Stimulated activated CD8-positive, alpha-beta memory T cell treated with anti-CD3 and anti-CD28 coated beads, Interleukin-15, amount 100 ng/mL, for 1 hour (primary cell): ENCODE measurements around the gene MYCBP.
"Not testable (repeated sequence)": the region's sequence is repeated elsewhere in the genome, so short reads cannot be mapped to it uniquely, and the experiment has no call there.

Experiments used
- DNase-seq: peaks from one replicate; pipeline ENCODE4 v3.0.0-alpha.2; 2020; ENCODE audit warnings: low read depth

MYCBP gene

GRCh38 chr1:38865112-38865715 is 7.9 kb downstream of the MYCBP start:
- no peak for DNase-seq

DNA sequence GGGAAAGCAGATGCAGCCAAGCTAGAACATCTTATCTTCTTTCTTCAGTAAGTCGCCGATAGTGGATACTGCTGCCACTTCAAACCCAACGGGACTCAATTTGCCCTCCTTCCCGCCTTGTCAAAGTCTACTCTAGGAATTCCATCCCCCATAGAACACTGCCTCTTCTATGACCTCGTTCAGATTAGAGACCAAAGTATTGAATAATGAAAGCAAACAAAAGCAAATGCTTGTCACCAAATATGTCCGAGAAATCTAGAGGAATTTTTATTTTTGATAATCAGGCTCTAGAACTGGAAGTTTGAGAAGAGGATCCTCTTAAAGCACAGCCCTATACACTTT is 12.7 kb downstream of the MYCBP start:
- no peak for DNase-seq

DNA sequence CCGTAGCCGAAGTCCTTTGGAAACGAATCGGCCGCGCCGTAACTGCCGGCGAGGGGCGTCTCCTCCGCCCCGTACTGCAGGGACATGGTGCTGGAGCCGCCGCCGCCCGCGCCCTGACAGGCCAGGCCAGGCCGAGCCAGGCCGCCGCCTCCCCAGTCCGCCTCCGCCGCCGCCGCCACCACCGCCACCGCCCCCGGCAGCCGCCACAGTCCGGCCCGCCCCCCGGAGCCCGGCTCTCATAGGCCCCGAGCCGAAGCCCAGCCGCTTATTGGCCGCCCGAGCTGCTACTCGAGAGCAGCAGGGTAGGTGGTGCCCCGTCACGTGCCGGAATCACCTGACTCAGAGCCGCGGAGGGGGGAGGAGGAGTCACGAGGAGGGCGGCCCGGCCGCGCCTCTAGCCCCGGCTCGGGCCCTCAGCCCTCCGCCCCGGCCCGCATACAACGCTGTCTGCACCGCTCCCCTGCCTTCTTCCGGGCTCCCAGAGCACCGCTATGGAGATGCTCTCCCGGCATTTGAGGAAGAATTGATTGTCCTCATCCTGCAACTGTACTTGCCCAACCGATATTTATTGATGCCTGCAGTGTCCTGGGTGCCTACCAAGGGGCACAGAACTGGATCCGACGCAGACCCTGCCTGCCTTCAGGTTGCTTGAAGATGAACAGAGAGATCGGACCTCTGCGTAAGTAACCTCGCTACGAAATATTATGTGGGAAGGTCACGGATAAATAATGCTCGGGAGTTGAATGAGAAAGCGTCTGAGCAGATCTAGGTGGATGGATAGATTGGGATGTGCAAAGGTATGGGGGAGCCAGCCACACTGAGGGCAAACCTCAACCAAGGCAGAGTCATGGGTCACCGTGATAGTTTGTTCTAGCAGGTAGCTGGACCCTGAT is 13.3 kb downstream of the MYCBP start, which contains the start of gene RRAGC:
RRAGC (minus strand) TSS at position 212 of the 893 bp plus-strand sequence; CDS start at position 86, 126 bp downstream.
- peak; percentile 97 for DNase-seq

DNA sequence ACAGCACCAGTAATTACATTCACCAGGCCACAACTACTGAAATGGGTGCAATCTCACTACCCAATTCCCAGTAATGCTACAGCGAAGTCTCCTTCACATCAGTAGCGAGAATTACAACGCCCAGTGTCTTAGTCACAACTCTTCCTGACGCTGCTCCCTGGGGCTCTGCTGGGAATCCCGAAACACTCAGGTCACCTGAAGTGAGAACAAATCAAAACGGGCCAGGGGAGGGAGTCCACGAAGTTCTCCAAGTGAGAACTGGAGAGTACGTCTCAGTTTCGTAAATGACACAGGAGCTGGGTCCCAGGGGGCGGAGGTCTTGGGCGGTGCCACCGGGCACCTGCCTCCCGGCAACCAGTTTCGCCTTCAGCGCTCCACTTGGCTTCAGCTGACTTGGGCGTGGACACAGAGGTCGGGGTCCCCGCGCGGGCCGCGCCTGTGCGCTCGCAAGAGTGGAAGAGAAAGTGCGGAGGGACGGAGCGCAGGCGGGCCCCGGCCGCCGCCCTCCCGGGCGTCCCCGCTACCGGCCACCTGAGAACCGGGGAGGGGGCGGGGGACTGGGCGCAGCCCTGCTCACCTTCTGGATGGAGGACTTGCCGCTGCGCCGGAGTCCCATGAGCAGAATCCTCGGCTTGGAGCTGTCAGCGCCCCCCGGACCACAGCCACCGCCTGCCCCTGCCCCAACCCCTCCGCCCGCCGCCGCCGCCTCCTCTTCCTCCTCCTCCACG is 14.2 kb downstream of the MYCBP start:
- peak; percentile 11 for DNase-seq

DNA sequence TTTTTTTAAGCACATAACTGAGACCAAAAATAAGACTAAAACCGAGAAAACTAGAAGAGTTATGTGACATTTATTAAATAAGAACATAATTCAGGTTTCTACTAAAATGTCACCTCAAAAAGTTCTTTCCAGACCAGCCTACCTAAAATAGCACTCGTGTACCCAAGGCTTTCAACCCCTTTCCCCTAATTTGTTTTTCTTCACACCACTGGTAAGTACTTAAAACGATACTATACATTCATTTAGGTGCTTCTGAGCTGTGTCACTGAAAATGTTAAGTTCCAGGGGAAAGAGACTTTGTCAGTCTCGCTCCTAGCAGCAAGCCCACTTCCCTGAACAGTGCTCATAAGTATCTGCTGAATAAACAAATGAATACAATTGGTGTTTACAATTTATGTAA is 20.4 kb downstream of the MYCBP start:
- DNase-seq = no peak

GRCh38 chr1:38848071-38848470 is 25.1 kb downstream of the MYCBP start:
- no peak for DNase-seq

GRCh38 chr1:38846210-38846609 is 26.9 kb downstream of the MYCBP start:
- DNase-seq = no peak

DNA sequence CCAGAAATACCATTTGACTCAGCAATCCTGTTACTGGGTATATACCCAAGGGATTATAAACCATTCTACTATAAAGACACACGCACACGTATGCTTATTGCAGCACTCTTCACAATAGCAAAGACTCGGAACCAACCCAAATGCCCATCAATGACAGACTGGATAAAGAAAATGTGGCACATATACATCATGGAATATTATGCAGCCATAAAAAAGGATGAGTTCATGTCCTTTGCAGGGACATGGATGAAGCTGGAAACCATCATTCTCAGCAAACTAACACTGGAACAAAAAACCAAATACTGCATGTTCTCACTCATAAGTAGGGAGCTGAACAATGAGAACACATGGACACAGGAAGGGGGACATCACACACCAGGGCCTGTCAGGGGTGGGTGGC is 28.1 kb downstream of the MYCBP start:
- DNase-seq = not testable (repeated sequence)

DNA sequence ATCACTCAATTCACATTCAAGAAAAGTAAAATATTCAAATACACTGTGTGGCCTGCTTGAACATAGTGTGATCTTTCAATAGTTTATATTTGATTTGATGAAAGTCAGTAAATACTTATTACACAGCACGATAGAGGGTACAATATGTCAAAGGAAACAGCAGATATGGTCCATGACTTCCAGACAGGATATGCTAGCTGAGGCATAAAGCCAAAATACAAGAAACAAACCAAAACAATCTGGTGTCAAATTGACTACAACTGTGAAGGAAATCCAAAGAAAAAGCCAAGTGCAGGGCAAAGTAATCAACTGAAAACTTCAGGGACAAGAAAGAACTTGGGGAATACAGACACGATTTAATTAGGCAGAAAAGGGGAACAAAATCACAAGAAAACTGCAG is 32.9 kb downstream of the MYCBP start:
- DNase-seq = no peak

GRCh38 chr1:38839363-38839762 is 33.8 kb downstream of the MYCBP start:
- no peak for DNase-seq

- not testable (repeated sequence) for DNase-seq
Measured at GRCh38 chr1:38836316-38836715, 36.8 kb downstream of the MYCBP start.

- DNase-seq = no peak
Measured at GRCh38 chr1:38834937-38835827, 38.0 kb downstream of the MYCBP start.

DNA sequence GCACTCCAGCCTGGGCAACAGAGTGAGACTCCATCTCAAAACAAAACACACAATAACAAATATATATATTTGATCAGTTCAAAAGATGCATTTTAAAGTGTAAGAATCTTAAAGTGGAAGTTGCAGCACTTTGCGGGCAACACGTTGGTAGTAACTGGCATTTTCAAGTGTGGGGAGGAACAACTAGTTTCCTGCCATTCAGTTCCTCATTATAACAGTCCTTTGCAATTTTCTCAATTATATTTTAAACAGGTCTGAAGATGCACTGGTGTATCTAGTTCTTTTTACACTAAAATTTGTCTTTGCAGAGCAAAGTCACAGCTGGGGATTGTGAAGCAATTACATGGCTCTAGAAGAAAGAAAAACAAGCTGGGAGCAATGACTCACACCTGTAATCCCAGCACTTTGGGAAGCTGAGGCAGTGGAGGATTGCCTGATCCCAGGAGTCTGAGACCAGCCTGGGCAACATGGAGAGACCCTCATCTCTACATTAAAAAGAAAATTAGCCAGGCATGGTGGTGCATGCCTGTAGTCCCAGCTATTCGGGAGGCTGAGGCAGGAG is 38.8 kb downstream of the MYCBP start:
- DNase-seq = no peak

- no peak for DNase-seq
Measured at GRCh38 chr1:38833146-38833545, 40.0 kb downstream of the MYCBP start.

- DNase-seq = no peak
Measured at GRCh38 chr1:38832370-38832734, 40.8 kb downstream of the MYCBP start.

GRCh38 chr1:38831731-38832369 is 41.3 kb downstream of the MYCBP start:
- DNase-seq = no peak

DNA sequence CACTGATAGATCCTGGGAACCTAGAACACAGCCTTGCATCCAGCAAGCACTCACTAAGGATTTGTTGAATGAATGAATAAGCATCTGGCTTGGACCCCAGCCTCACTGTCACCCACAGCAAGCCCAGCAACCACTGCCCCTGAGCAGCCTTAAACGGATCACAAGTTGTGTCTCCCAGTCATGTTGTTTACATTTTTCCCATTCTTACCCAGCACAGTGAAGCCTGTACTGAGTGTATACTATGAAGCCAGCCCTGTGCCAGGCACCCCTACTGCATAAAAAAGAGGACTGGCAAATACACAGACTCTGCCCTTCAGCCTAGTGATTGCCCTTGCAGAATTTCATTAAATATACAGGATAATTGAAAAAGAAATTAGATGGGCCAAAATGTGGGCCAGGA is 43.8 kb downstream of the MYCBP start:
- no peak for DNase-seq

DNA sequence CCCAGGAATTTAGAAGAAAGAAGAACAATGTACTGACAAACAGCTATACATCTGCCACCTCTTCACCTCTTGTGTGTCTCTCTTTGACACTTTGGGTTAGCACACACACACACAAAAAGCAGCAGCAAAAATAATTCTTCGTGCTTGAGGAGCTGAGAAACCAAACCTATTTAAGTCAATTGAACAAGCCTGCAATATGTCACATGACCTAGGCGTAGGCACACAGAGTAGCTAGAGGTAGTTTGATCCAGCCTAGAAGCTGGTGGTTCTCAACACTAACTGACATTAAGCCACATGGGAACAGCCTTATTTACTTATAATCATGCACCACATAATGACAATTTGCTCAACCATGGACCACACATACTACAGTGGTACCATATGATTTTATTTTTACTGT is 45.8 kb downstream of the MYCBP start:
- no peak for DNase-seq

DNA sequence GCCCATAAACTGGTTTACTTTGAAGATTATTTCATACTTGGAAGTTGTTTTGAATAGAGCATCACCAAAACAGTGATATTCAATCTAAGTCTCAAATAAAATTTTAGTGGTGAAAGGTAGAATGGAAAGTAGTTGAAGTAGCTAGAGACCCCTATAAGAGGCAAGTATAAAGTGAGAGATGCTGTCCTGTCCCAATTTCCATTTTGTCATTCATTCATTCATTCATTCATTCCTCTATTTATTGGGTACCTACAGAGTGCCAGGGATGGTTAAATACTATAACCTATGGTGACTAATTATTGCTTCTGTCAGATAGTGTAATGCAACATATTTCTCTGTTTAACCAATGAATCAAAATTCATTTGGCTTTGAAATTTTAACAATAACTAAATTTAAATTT is 46.3 kb downstream of the MYCBP start:
- DNase-seq = no peak

GRCh38 chr1:38826262-38826661 is 46.9 kb downstream of the MYCBP start:
- DNase-seq = no peak

GRCh38 chr1:38820860-38821259 is 52.3 kb downstream of the MYCBP start:
- no peak for DNase-seq
